H7 (cell line): ENCODE results near the gene ZNF273. TPM values are rescaled to one million over a fixed set of nuclear protein-coding genes. Genes with fewer than 3 reads are reported as not detected.

ENCODE experiments used
- DNase-seq: peaks from one replicate; pipeline ENCODE4 v3.0.0; 2012
- H3K27me3 ChIP-seq: 2 replicates; pipeline ENCODE4 v1.6.0; 2011; ENCODE audit warnings: mild to moderate bottlenecking, low read length; ENCODE audit not compliant: control insufficient read depth, insufficient read depth
- H3K36me3 ChIP-seq: replicated peaks from 2 replicates; pipeline ENCODE4 v1.5.1; 2011; ENCODE audit warnings: low read length; ENCODE audit not compliant: control insufficient read depth, insufficient read depth
- H3K4me3 ChIP-seq: 2 replicates; pipeline ENCODE4 v1.5.1; 2011; ENCODE audit warnings: low read depth, mild to moderate bottlenecking, control low read depth, low read length, moderate library complexity; ENCODE audit not compliant: insufficient read depth
- total RNA-seq: library from RNA; depleted of rRNA; stranded (reverse); fragments of >200 nt; shearing (Covaris generic); gene quantifications from 2 replicates; pipeline ENCODE4 v1.2.3, GENCODE V29; 2014; rRNA removed

ZNF273 gene
- total RNA-seq, 1 experiment from 2014 or later: 0.97 TPM

- DNase-seq: no peak
- H3K4me3 ChIP-seq: no peak overlapping the region
- H3K36me3 ChIP-seq: peaks cover 2% of the 10 kb centered on the region
- no peaks in the 10 kb centered on the region for H3K27me3 ChIP-seq
Measured at GRCh38 chr7:64978497-64979203, 75.6 kb downstream of the ZNF273 start.

Other genes starting within 250 kb of the ZNF273 start
- gene ZNF107, start 237.1 kb upstream of the ZNF273 start, total RNA-seq: not detected in 2 replicates
- gene ZNF138, start 108.8 kb upstream of the ZNF273 start, total RNA-seq: 0.35 and 0.81 TPM in 2 replicates
- gene ZNF117, start 87.8 kb downstream of the ZNF273 start, total RNA-seq: 1.7 and 3.8 TPM in 2 replicates
- gene ERV3-1, start 103.4 kb downstream of the ZNF273 start, total RNA-seq: 5.0 and 5.5 TPM in 2 replicates